Measurements from ENCODE around the gene SMARCD2.
A peak's percentile ranks its signal among the peaks of the same experiment; 100 is the strongest.

SMARCD2 gene

DNA sequence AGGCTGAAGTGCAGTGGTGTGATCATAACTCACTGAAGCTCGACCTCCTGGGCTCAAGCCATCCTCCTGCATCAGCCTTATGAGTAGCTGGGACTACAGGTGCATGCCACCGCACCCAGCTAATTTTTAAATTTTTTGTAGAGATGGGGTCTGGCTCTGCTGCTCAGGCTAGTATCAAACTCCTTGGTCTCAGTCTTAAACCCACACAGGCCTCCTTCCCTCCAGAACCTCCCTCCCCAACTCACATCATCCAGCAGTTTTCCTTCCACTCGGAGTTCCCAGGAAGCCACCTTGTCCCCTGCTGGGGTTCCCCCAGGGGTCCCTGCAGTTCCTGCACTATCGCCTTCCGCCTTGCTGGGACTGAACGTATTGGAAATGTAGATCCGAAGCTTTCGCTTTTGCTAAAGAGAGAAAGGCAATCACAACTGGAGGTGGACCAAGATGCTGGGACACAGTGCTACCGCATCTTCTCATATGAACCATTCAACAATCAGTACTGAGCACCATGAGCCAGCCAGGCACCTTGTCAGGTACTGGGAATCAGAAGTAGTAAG, 7.2 kb downstream of the SMARCD2 start:
- no peak for TF ChIP-seq FOXP2 (optimal IDR thresholded peaks at IDR 0.05; ENCODE audit: borderline replicate concordance, extremely low read depth, extremely low read length, insufficient read depth)
- TF ChIP-seq, protein P1, sequence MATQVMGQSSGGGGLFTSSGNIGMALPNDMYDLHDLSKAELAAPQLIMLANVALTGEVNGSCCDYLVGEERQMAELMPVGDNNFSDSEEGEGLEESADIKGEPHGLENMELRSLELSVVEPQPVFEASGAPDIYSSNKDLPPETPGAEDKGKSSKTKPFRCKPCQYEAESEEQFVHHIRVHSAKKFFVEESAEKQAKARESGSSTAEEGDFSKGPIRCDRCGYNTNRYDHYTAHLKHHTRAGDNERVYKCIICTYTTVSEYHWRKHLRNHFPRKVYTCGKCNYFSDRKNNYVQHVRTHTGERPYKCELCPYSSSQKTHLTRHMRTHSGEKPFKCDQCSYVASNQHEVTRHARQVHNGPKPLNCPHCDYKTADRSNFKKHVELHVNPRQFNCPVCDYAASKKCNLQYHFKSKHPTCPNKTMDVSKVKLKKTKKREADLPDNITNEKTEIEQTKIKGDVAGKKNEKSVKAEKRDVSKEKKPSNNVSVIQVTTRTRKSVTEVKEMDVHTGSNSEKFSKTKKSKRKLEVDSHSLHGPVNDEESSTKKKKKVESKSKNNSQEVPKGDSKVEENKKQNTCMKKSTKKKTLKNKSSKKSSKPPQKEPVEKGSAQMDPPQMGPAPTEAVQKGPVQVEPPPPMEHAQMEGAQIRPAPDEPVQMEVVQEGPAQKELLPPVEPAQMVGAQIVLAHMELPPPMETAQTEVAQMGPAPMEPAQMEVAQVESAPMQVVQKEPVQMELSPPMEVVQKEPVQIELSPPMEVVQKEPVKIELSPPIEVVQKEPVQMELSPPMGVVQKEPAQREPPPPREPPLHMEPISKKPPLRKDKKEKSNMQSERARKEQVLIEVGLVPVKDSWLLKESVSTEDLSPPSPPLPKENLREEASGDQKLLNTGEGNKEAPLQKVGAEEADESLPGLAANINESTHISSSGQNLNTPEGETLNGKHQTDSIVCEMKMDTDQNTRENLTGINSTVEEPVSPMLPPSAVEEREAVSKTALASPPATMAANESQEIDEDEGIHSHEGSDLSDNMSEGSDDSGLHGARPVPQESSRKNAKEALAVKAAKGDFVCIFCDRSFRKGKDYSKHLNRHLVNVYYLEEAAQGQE (IDR thresholded peaks at IDR 0.05; ENCODE audit: insufficient read depth in 1 of 2, low read depth in 2 of 2, low read length in 2 of 2), result no peak
- TF ChIP-seq TAF1 (IDR thresholded peaks at IDR 0.05; ENCODE audit: borderline replicate concordance, insufficient read depth, low read length), result no peak
- no peak for TF ChIP-seq POLR2AphosphoS5 (IDR thresholded peaks at IDR 0.05; ENCODE audit: low read depth, low read length)
- no peak for TF ChIP-seq SIN3A (IDR thresholded peaks at IDR 0.05; ENCODE audit: borderline replicate concordance, insufficient read depth, low read length)

DNA sequence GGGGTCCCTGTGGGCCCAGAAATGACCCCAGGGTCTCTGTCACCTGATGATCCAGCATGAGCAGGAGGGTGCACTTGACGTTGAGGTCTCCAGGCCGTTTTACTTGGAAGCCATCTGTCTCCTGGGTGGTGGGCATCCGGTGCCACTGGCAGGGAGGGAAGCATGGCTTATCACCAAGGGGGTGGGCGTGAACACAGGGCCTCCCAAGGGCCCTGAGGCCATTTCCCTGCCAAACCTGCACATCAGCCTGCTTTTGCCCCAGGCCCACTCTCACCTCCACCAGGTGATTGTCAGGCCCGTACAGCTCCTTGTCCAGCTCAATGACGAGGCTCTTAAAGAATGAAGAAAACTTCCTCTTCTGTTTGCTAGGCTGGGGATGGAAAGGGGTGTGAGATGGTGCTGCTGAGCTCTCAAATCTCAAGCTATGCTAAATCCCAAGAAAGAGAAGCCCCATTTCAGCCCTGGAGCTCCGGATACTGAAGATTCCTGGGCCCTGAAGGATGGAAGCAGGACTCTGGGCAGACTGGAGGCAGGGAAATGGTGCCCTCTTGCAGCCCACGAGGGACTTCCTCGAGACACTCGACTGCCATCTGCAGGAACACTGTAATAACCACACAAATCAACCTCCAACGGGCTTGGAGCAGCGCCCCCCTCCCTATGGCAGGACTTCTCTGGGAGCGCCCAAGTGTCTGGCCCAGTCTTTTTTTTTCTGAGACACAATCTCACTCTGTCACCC, 7.9 kb downstream of the SMARCD2 start:
- TF ChIP-seq, protein P1 (IDR thresholded peaks at IDR 0.05; ENCODE audit: insufficient read depth in 1 of 2, low read depth in 2 of 2, low read length in 2 of 2), result no peak
- TF ChIP-seq TAF1 (IDR thresholded peaks at IDR 0.05; ENCODE audit: borderline replicate concordance, insufficient read depth, low read length), result no peak
- TF ChIP-seq POLR2AphosphoS5 (IDR thresholded peaks at IDR 0.05; ENCODE audit: low read depth, low read length), result no peak
- no peak for TF ChIP-seq FOXP2 (optimal IDR thresholded peaks at IDR 0.05; ENCODE audit: borderline replicate concordance, extremely low read depth, extremely low read length, insufficient read depth)
- TF ChIP-seq SIN3A (IDR thresholded peaks at IDR 0.05; ENCODE audit: borderline replicate concordance, insufficient read depth, low read length), result no peak

DNA sequence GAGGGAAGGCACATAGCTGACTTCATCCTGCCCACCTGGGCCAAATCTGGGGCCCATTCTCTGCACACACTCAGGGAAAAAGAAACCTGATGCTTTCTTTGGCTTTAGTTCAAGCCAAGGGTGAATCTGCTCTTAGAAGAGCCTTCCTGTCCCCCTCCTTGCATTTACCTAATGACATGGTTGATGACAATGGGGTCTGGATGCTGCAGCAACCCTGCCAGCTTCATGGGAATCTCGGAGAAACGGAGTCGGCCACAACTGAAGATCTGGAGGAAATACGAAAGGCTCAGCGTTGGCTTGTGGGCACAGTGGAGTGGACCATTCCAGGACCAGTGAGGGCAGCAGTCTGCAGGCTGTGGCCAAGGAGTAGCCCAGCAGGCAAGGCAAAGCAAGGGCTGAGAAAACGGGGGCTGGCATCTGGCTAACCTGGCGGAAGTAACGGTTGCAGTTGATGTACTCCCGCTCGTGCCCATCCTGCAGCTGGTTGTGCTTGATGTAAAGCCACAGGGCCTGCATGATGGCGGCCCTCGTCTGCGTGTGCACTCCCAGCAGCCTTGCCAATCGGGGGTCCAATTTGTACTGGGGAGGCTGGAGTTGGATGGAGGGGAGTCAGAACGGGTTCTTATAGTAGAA, 8.6 kb downstream of the SMARCD2 start:
- TF ChIP-seq, protein P1 (IDR thresholded peaks at IDR 0.05; ENCODE audit: insufficient read depth in 1 of 2, low read depth in 2 of 2, low read length in 2 of 2), result no peak
- no peak for TF ChIP-seq TAF1 (IDR thresholded peaks at IDR 0.05; ENCODE audit: borderline replicate concordance, insufficient read depth, low read length)
- 0 out of 2 replicates have a peak, but pooled peaks have one; percentile 3 for TF ChIP-seq POLR2AphosphoS5 (IDR thresholded peaks at IDR 0.05; ENCODE audit: low read depth, low read length)
- TF ChIP-seq SIN3A (IDR thresholded peaks at IDR 0.05; ENCODE audit: borderline replicate concordance, insufficient read depth, low read length), result no peak
- no peak for TF ChIP-seq FOXP2 (optimal IDR thresholded peaks at IDR 0.05; ENCODE audit: borderline replicate concordance, extremely low read depth, extremely low read length, insufficient read depth)

DNA sequence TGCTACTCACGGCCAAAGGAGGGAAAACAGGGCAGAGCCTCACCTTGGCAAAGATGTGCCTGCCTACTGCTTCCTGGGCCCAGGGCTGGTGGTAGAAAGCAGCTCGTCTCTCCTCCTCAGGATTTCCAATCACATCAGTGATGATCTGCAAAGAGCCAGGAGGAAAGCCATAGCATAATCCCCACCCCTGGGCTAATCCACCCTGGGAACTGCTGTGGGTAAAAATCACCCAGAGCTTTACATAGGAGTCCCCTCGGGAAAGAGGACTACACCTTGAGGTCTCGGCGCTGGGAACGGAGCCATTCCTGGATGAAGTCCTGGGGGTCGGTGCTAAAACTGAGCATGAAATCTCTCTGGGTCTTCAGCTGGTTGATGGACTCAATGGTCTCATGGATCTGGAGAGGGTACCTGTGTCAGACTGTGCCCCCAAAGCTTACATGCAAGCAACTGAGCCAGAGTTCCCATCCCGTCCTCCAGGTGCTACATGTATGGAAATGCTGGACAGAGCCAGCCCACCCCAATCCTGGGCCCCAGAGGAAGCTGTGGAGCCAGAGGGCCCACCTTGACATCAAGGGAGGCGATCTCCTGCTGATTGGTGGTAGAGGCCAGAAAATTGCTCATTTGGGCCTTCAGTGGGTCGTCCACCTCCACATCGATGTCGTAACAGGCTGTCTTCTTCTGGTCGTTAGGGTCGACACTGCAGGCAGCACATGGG, 9.3 kb downstream of the SMARCD2 start:
- TF ChIP-seq FOXP2 (optimal IDR thresholded peaks at IDR 0.05; ENCODE audit: borderline replicate concordance, extremely low read depth, extremely low read length, insufficient read depth) (no peak), POLR2AphosphoS5 (IDR thresholded peaks at IDR 0.05; ENCODE audit: low read depth, low read length) (peak; percentile 16; the same call in 1 of the 2 replicates)
- TF ChIP-seq, protein P1 (IDR thresholded peaks at IDR 0.05; ENCODE audit: insufficient read depth in 1 of 2, low read depth in 2 of 2, low read length in 2 of 2), result peak in 1 of 2 experiments; percentile 32; a peak in 1 of 4 replicates
